IPS-NIHi11 (cell line): ENCODE results near the gene MARCHF4.

Source experiments
- DNase-seq: peaks from one replicate; pipeline ENCODE4 v3.0.0; 2012; ENCODE audit warnings: mixed read lengths, low spot score

The MARCHF4 gene

GRCh38 chr2:216371721-216372702, at the start of gene MARCHF4:
TSS of gene MARCHF4 (minus strand) at chr2:216372483. CDS start at chr2:216370260, 2,223 bp downstream.
- peak; percentile 88 for DNase-seq

- no peak for DNase-seq
These were observed 48.3 kb upstream of the MARCHF4 start for GRCh38 chr2:216420367-216421101.

GRCh38 chr2:216418981-216419380, 46.7 kb upstream of the MARCHF4 start:
- DNase-seq, result no peak

- no peak for DNase-seq
These were observed 44.5 kb upstream of the MARCHF4 start for GRCh38 chr2:216416571-216417307.

GRCh38 chr2:216415541-216415940, 43.3 kb upstream of the MARCHF4 start:
- no peak for DNase-seq

- no peak for DNase-seq
These were observed 42.6 kb upstream of the MARCHF4 start for GRCh38 chr2:216414772-216415319.

GRCh38 chr2:216413882-216414281, 41.6 kb upstream of the MARCHF4 start:
- DNase-seq, result no peak

GRCh38 chr2:216412022-216412999, 40.0 kb upstream of the MARCHF4 start, which contains the start of gene SMARCAL1:
TSS of gene SMARCAL1 (plus strand) at chr2:216412484. CDS start at chr2:216414705, 2,221 bp downstream.
- peak; percentile 100 for DNase-seq

GRCh38 chr2:216410550-216410949, 38.3 kb upstream of the MARCHF4 start:
- no peak for DNase-seq

GRCh38 chr2:216408426-216409290, 36.4 kb upstream of the MARCHF4 start:
- DNase-seq, result peak; percentile 22

- DNase-seq, result no peak
These were observed 34.5 kb upstream of the MARCHF4 start for GRCh38 chr2:216406826-216407225.

- DNase-seq, result no peak
These were observed 33.3 kb upstream of the MARCHF4 start for GRCh38 chr2:216405588-216405987.

GRCh38 chr2:216404010-216404618, 31.8 kb upstream of the MARCHF4 start:
- peak; percentile 49 for DNase-seq

GRCh38 chr2:216402751-216403150, 30.5 kb upstream of the MARCHF4 start:
- DNase-seq, result no peak

GRCh38 chr2:216399621-216400020, 27.3 kb upstream of the MARCHF4 start:
- DNase-seq, result no peak

GRCh38 chr2:216394881-216395280, 22.6 kb upstream of the MARCHF4 start:
- no peak for DNase-seq

GRCh38 chr2:216392945-216393840, 20.9 kb upstream of the MARCHF4 start:
- DNase-seq, result no peak

- DNase-seq, result no peak
These were observed 19.8 kb upstream of the MARCHF4 start for GRCh38 chr2:216392018-216392562.
